Measurements from ENCODE around the gene COLGALT1.
"Not testable (repeated sequence)": the region's sequence is repeated elsewhere in the genome, so short reads cannot be mapped to it uniquely, and the experiment has no call there.

Gene COLGALT1

DNA sequence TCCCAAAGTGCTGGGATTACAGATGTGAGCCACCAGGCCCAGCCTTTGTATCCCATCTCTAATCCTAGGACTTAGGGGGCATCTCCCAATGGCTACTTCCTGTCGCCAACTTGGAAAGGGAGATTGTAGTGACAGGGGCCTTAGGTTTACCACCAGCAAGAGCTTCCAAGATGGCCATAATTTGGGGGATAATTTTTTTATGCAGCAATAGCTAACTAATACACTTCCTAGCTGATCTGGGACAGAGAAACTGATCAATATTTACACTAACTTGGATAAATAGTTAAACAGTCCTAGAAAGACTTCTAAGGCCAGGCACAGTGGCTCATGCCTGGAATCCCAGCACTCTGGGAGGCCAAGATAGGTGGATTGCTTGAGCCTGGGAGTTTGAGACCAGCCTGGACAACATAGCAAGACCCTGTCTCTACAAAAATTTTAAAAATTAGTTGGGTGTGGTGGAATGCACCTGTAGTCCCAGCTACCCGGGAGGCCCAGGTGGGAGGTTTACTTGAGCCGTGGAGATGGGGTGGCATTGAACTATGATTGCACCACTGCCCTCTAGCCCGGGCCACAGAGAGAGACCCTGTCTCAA, 5.3 kb upstream of the COLGALT1 start:
- Histone ChIP-seq H3K36me3 (ENCODE audit: insufficient read depth) (no peaks in the 10 kb centered on the region), H3K4me3 (IDR thresholded peaks at IDR 0.05; ENCODE audit: insufficient read depth, low read depth, low read length) (no peak overlapping the region), H3K79me2 (ENCODE audit: insufficient read depth, low read depth) (no peaks in the 10 kb centered on the region), H4K20me1 (ENCODE audit: insufficient read depth) (no peaks in the 10 kb centered on the region), H2AFZ (ENCODE audit: low read depth) (no peak overlapping the region), H3K27me3 (ENCODE audit: insufficient read depth, low read depth) (peaks cover 6% of the 10 kb centered on the region), H3K9ac (no peak overlapping the region), H3K27ac (no peak overlapping the region), H3K4me2 (no peak overlapping the region), H3K4me1 (ENCODE audit: low read depth, poor library complexity, severe bottlenecking) (peaks cover 5% of the 10 kb centered on the region)
- TF ChIP-seq, protein P1, sequence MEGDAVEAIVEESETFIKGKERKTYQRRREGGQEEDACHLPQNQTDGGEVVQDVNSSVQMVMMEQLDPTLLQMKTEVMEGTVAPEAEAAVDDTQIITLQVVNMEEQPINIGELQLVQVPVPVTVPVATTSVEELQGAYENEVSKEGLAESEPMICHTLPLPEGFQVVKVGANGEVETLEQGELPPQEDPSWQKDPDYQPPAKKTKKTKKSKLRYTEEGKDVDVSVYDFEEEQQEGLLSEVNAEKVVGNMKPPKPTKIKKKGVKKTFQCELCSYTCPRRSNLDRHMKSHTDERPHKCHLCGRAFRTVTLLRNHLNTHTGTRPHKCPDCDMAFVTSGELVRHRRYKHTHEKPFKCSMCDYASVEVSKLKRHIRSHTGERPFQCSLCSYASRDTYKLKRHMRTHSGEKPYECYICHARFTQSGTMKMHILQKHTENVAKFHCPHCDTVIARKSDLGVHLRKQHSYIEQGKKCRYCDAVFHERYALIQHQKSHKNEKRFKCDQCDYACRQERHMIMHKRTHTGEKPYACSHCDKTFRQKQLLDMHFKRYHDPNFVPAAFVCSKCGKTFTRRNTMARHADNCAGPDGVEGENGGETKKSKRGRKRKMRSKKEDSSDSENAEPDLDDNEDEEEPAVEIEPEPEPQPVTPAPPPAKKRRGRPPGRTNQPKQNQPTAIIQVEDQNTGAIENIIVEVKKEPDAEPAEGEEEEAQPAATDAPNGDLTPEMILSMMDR (conservative IDR thresholded peaks at IDR 0.05; ENCODE audit: low read depth, low read length), result no peak

GRCh38 chr19:17552735-17553134, 2.7 kb upstream of the COLGALT1 start:
- H3K9ac ChIP-seq; H2AFZ ChIP-seq (ENCODE audit: low read depth); H3K4me3 ChIP-seq (IDR thresholded peaks at IDR 0.05; ENCODE audit: insufficient read depth, low read depth, low read length); H3K27me3 ChIP-seq (ENCODE audit: insufficient read depth, low read depth); H3K36me3 ChIP-seq (ENCODE audit: insufficient read depth); H3K4me2 ChIP-seq; H4K20me1 ChIP-seq (ENCODE audit: insufficient read depth); H3K27ac ChIP-seq: not testable (repeated sequence)
- peaks cover 13% of the 10 kb centered on the region for H3K4me1 ChIP-seq (ENCODE audit: low read depth, poor library complexity, severe bottlenecking)
- H3K79me2 ChIP-seq (ENCODE audit: insufficient read depth, low read depth), result peaks cover 18% of the 10 kb centered on the region; the same call in 1 of the 2 replicates

- H3K27me3 ChIP-seq (ENCODE audit: insufficient read depth, low read depth), result peaks cover 6% of the 10 kb centered on the region
- no peak overlapping the region for H3K4me2 ChIP-seq
- H3K27ac ChIP-seq, result no peak overlapping the region
- H3K36me3 ChIP-seq (ENCODE audit: insufficient read depth), result no peaks in the 10 kb centered on the region
- no peak overlapping the region for H3K4me3 ChIP-seq (IDR thresholded peaks at IDR 0.05; ENCODE audit: insufficient read depth, low read depth, low read length)
- H2AFZ ChIP-seq (ENCODE audit: low read depth), result no peak overlapping the region
- peaks cover 18% of the 10 kb centered on the region; the same call in 1 of the 2 replicates for H3K79me2 ChIP-seq (ENCODE audit: insufficient read depth, low read depth)
- no peak overlapping the region for H3K9ac ChIP-seq
- H4K20me1 ChIP-seq (ENCODE audit: insufficient read depth), result no peaks in the 10 kb centered on the region
- H3K4me1 ChIP-seq (ENCODE audit: low read depth, poor library complexity, severe bottlenecking), result peaks cover 13% of the 10 kb centered on the region
- TF ChIP-seq, protein P1 (conservative IDR thresholded peaks at IDR 0.05; ENCODE audit: low read depth, low read length), result no peak
Observed at GRCh38 chr19:17553256-17553655, 2.2 kb upstream of the COLGALT1 start.

GRCh38 chr19:17554968-17555479, 425 bp upstream of the COLGALT1 start:
- Histone ChIP-seq H3K79me2 (ENCODE audit: insufficient read depth, low read depth) (peaks cover 18% of the 10 kb centered on the region; the same call in 1 of the 2 replicates), H3K9ac (peak overlapping the region; percentile 85; the same call in 1 of the 2 replicates), H3K4me3 (IDR thresholded peaks at IDR 0.05; ENCODE audit: insufficient read depth, low read depth, low read length) (no peak overlapping the region), H3K27me3 (ENCODE audit: insufficient read depth, low read depth) (peaks cover 6% of the 10 kb centered on the region), H2AFZ (ENCODE audit: low read depth) (peak overlapping the region; percentile 95), H3K36me3 (ENCODE audit: insufficient read depth) (no peaks in the 10 kb centered on the region), H4K20me1 (ENCODE audit: insufficient read depth) (no peaks in the 10 kb centered on the region), H3K27ac (no peak overlapping the region), H3K4me1 (ENCODE audit: low read depth, poor library complexity, severe bottlenecking) (peaks cover 13% of the 10 kb centered on the region), H3K4me2 (peak overlapping the region; percentile 83)
- TF ChIP-seq, protein P1 (conservative IDR thresholded peaks at IDR 0.05; ENCODE audit: low read depth, low read length), result no peak
